ENCODE measurements around the gene SRSF3. TPM values are rescaled to one million over a fixed set of nuclear protein-coding genes. Genes with fewer than 3 reads are reported as not detected.

SRSF3 gene
- total and polyA plus RNA-seq, 9 of the 15 experiments (the other 6 are each of a cell fraction or from before 2014, with no cell fraction given): 337 to 1,200 (median 518) TPM

GRCh38 chr6:36600564-36601146, 6.5 kb downstream of the SRSF3 start (continued):
- no peak for TF ChIP-seq NFE2L1 (tag; IDR thresholded peaks at IDR 0.05; ENCODE audit: borderline replicate concordance, low read depth)
- no peak for TF ChIP-seq STAT6 (CRISPR knock-in tag; IDR thresholded peaks at IDR 0.05)
- no peak for TF ChIP-seq RBM15 (IDR thresholded peaks at IDR 0.05; ENCODE audit: insufficient read depth, low read length)
- no peak for TF ChIP-seq PKNOX1 (IDR thresholded peaks at IDR 0.05)
- no peak for TF ChIP-seq CTCF (IDR thresholded peaks at IDR 0.05 in 2 of 3, conservative IDR thresholded peaks at IDR 0.05 in 1 of 3; ENCODE audit: insufficient read depth in 2 of 3, low read depth in 1 of 3, low read length in 3 of 3)
- TF ChIP-seq ZKSCAN1 (IDR thresholded peaks at IDR 0.05; ENCODE audit: low read depth, low read length): no peak
- TF ChIP-seq ELF4 (CRISPR knock-in tag; IDR thresholded peaks at IDR 0.05): no peak
- TF ChIP-seq JUNB (CRISPR knock-in tag; conservative IDR thresholded peaks at IDR 0.05): no peak
- TF ChIP-seq ZNF140 (CRISPR knock-in tag; IDR thresholded peaks at IDR 0.05): no peak
- TF ChIP-seq ZFP1 (CRISPR knock-in tag; IDR thresholded peaks at IDR 0.05): no peak
- TF ChIP-seq TBL1XR1 (IDR thresholded peaks at IDR 0.05; ENCODE audit: low read length in 2 of 2): no peak
- TF ChIP-seq, protein P1, sequence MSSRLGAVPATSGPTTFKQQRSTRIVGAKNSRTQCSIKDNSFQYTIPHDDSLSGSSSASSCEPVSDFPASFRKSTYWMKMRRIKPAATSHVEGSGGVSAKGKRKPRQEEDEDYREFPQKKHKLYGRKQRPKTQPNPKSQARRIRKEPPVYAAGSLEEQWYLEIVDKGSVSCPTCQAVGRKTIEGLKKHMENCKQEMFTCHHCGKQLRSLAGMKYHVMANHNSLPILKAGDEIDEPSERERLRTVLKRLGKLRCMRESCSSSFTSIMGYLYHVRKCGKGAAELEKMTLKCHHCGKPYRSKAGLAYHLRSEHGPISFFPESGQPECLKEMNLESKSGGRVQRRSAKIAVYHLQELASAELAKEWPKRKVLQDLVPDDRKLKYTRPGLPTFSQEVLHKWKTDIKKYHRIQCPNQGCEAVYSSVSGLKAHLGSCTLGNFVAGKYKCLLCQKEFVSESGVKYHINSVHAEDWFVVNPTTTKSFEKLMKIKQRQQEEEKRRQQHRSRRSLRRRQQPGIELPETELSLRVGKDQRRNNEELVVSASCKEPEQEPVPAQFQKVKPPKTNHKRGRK (tag; IDR thresholded peaks at IDR 0.05): 0 out of 2 replicates have a peak, but pooled peaks have one; percentile 25
- TF ChIP-seq CSDE1 (IDR thresholded peaks at IDR 0.05): no peak
- no peak for TF ChIP-seq PHB (CRISPR knock-in tag; IDR thresholded peaks at IDR 0.05)
- no peak for TF ChIP-seq U2AF2 (optimal IDR thresholded peaks at IDR 0.05; ENCODE audit: low read depth, low read length)
- no peak for TF ChIP-seq MAZ (CRISPR knock-in tag; conservative IDR thresholded peaks at IDR 0.05 in 1 of 2, IDR thresholded peaks at IDR 0.05 in 1 of 2)
- TF ChIP-seq ZNF583 (CRISPR knock-in tag; IDR thresholded peaks at IDR 0.05): no peak
- no peak for TF ChIP-seq HNRNPL (IDR thresholded peaks at IDR 0.05; ENCODE audit: low read depth, low read length)
- TF ChIP-seq, protein P2, sequence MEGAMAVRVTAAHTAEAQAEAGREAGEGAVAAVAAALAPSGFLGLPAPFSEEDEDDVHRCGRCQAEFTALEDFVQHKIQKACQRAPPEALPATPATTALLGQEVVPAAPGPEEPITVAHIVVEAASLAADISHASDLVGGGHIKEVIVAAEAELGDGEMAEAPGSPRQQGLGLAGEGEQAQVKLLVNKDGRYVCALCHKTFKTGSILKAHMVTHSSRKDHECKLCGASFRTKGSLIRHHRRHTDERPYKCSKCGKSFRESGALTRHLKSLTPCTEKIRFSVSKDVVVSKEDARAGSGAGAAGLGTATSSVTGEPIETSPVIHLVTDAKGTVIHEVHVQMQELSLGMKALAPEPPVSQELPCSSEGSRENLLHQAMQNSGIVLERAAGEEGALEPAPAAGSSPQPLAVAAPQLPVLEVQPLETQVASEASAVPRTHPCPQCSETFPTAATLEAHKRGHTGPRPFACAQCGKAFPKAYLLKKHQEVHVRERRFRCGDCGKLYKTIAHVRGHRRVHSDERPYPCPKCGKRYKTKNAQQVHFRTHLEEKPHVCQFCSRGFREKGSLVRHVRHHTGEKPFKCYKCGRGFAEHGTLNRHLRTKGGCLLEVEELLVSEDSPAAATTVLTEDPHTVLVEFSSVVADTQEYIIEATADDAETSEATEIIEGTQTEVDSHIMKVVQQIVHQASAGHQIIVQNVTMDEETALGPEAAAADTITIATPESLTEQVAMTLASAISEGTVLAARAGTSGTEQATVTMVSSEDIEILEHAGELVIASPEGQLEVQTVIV (CRISPR knock-in tag; IDR thresholded peaks at IDR 0.05; ENCODE audit: borderline replicate concordance): no peak
